ENCODE data around the gene DRD4. TPM values are rescaled to one million over a fixed set of nuclear protein-coding genes. Genes with fewer than 3 reads are reported as not detected.

The DRD4 gene
- total RNA-seq, 1 experiment from 2014 or later = 0.11 TPM

GRCh38 chr11:635945-636510 lies 1.0 kb upstream of the DRD4 start:
- Histone ChIP-seq H3K36me3 (ENCODE audit: low read depth, low read length) (no peaks in the 10 kb centered on the region), H4K20me1 (ENCODE audit: low read length) (no peaks in the 10 kb centered on the region), H3K9me2 (replicated peaks; ENCODE audit: low read length) (no peaks in the 10 kb centered on the region), H3K79me2 (ENCODE audit: low read length) (no peaks in the 10 kb centered on the region), H3F3A (ENCODE audit: low read length, unreplicated experiment) (no peaks in the 10 kb centered on the region), H3K4me2 (ENCODE audit: low read length) (no peak overlapping the region), H3K27me3 (ENCODE audit: low read length) (no peaks in the 10 kb centered on the region), H3K4me1 (ENCODE audit: insufficient read depth, low read length) (no peaks in the 10 kb centered on the region), H3K9ac (ENCODE audit: low read length) (no peak overlapping the region), H3K9me3 (ENCODE audit: low read length) (no peaks in the 10 kb centered on the region), H2AFZ (ENCODE audit: low read length) (no peak overlapping the region), H3K4me3 (ENCODE audit: low read length) (no peak overlapping the region), H3K27ac (ENCODE audit: low read length) (no peak overlapping the region)
- no peak for DNase-seq
- no peak for TF ChIP-seq EZH2phosphoT487 (IDR thresholded peaks at IDR 0.05; ENCODE audit: borderline replicate concordance, low read length)
- no peak for TF ChIP-seq EZH2 (IDR thresholded peaks at IDR 0.05; ENCODE audit: low read length, unreplicated experiment)
- intact Hi-C loops (cut with micrococcal nuclease) = no loop called here
- CTCF ChIA-PET = no interaction called here
- no TSS peak for BruUV-seq (replicated peaks)
- POLR2A ChIA-PET (ENCODE audit: unreplicated experiment) = no interaction called here
- ATAC-seq = no peak

- ATAC-seq (no peak), DNase-seq (no peak)
- Histone ChIP-seq H3K4me1 (ENCODE audit: insufficient read depth, low read length) (no peaks in the 10 kb centered on the region), H3F3A (ENCODE audit: low read length, unreplicated experiment) (no peaks in the 10 kb centered on the region), H3K27ac (ENCODE audit: low read length) (no peak overlapping the region), H3K4me2 (ENCODE audit: low read length) (no peak overlapping the region), H3K9me3 (ENCODE audit: low read length) (no peaks in the 10 kb centered on the region), H3K36me3 (ENCODE audit: low read depth, low read length) (no peaks in the 10 kb centered on the region), H3K79me2 (ENCODE audit: low read length) (no peaks in the 10 kb centered on the region), H3K4me3 (ENCODE audit: low read length) (no peak overlapping the region), H4K20me1 (ENCODE audit: low read length) (no peaks in the 10 kb centered on the region), H3K9ac (ENCODE audit: low read length) (no peak overlapping the region), H3K27me3 (ENCODE audit: low read length) (no peaks in the 10 kb centered on the region), H2AFZ (ENCODE audit: low read length) (no peak overlapping the region), H3K9me2 (replicated peaks; ENCODE audit: low read length) (no peaks in the 10 kb centered on the region)
- ChIA-PET CTCF (no interaction called here), POLR2A (ENCODE audit: unreplicated experiment) (no interaction called here)
- intact Hi-C loops (cut with micrococcal nuclease) = no loop called here
- no TSS peak for BruUV-seq (replicated peaks)
- TF ChIP-seq EZH2phosphoT487 (IDR thresholded peaks at IDR 0.05; ENCODE audit: borderline replicate concordance, low read length) (no peak), EZH2 (IDR thresholded peaks at IDR 0.05; ENCODE audit: low read length, unreplicated experiment) (no peak), CTCF (conservative IDR thresholded peaks at IDR 0.05; ENCODE audit: low read depth, low read length) (no peak)
Observed at GRCh38 chr11:637333-637592, 194 bp downstream of the DRD4 start.

- POLR2A ChIA-PET (ENCODE audit: unreplicated experiment) = no interaction called here
- TF ChIP-seq CTCF (conservative IDR thresholded peaks at IDR 0.05; ENCODE audit: low read depth, low read length) (no peak), EZH2phosphoT487 (IDR thresholded peaks at IDR 0.05; ENCODE audit: borderline replicate concordance, low read length) (no peak), EZH2 (IDR thresholded peaks at IDR 0.05; ENCODE audit: low read length, unreplicated experiment) (no peak)
- H4K20me1 ChIP-seq (ENCODE audit: low read length) = no peaks in the 10 kb centered on the region
Observed at GRCh38 chr11:637593-638521, 788 bp downstream of the DRD4 start.

More at GRCh38 chr11:637593-638521, 788 bp downstream of the DRD4 start:
- Histone ChIP-seq H3K4me3 (ENCODE audit: low read length) (no peak overlapping the region), H3K27me3 (ENCODE audit: low read length) (no peaks in the 10 kb centered on the region), H3K4me1 (ENCODE audit: insufficient read depth, low read length) (no peaks in the 10 kb centered on the region), H3K79me2 (ENCODE audit: low read length) (no peaks in the 10 kb centered on the region), H3K9me2 (replicated peaks; ENCODE audit: low read length) (no peaks in the 10 kb centered on the region), H3K9me3 (ENCODE audit: low read length) (no peaks in the 10 kb centered on the region), H3F3A (ENCODE audit: low read length, unreplicated experiment) (no peaks in the 10 kb centered on the region), H3K4me2 (ENCODE audit: low read length) (no peak overlapping the region), H3K9ac (ENCODE audit: low read length) (no peak overlapping the region), H3K27ac (ENCODE audit: low read length) (no peak overlapping the region), H2AFZ (ENCODE audit: low read length) (no peak overlapping the region), H3K36me3 (ENCODE audit: low read depth, low read length) (no peaks in the 10 kb centered on the region)
- no TSS peak for BruUV-seq (replicated peaks)
- DNase-seq (no peak), ATAC-seq (no peak)
- CTCF ChIA-PET = no interaction called here
- intact Hi-C loops (cut with micrococcal nuclease) = no loop called here
